Aorta (tissue), 5 donors: ENCODE results near the gene SLC1A2. TPM values are rescaled to one million over a fixed set of nuclear protein-coding genes. Genes with fewer than 3 reads are reported as not detected.

Source experiments
- ATAC-seq: fragments of 200-7000 bp; cut with Tn5 transposase; one replicate; pipeline ENCODE4 v1.9.1; 2022; ENCODE audit warnings: moderate library complexity; ENCODE audit not compliant: low FRiP score
- DNase-seq, 2 donors: peaks; one replicate each; pipeline ENCODE4 v3.0.0-alpha.2; 2020
- H3K27ac ChIP-seq, 2 donors: one replicate each; pipeline ENCODE4 v1.5.1; 2013; ENCODE audit warnings: low read length in 2 of 2, mild to moderate bottlenecking in 2 of 2, moderate library complexity in 2 of 2, control low read depth in 1 of 2, inconsistent platforms in 1 of 2, low read depth in 1 of 2
- H3K27me3 ChIP-seq, 2 donors: one replicate each; pipeline ENCODE4 v1.6.1; 2013; ENCODE audit warnings: control low read depth in 1 of 2, low read length in 1 of 2, mild to moderate bottlenecking in 1 of 2, moderate library complexity in 1 of 2; ENCODE audit not compliant: insufficient read depth in 2 of 2, control insufficient read depth in 1 of 2
- H3K36me3 ChIP-seq, 2 donors: one replicate each; pipeline ENCODE4 v1.6.1; 2013; ENCODE audit warnings: control low read depth in 1 of 2, low read length in 1 of 2, mild to moderate bottlenecking in 1 of 2; ENCODE audit not compliant: insufficient read depth in 2 of 2, control insufficient read depth in 1 of 2
- H3K4me1 ChIP-seq, 2 donors: one replicate each; pipeline ENCODE4 v1.6.1; 2013; ENCODE audit warnings: low read length in 2 of 2, control low read depth in 1 of 2, mild to moderate bottlenecking in 1 of 2, moderate library complexity in 1 of 2; ENCODE audit not compliant: insufficient read depth in 2 of 2, control insufficient read depth in 1 of 2
- H3K4me3 ChIP-seq, 2 donors: one replicate each; pipeline ENCODE4 v1.5.1; 2013; ENCODE audit warnings: low read length in 2 of 2, control low read depth in 1 of 2, mild to moderate bottlenecking in 1 of 2
- H3K9me3 ChIP-seq: one replicate; pipeline ENCODE4 v1.6.1; 2013; ENCODE audit warnings: mild to moderate bottlenecking, low read length; ENCODE audit not compliant: control insufficient read depth
- WGBS, 2 donors: extraction: QIAGEN DNeasy Blood & Tissue Kit; methylation state at CpG; one replicate each; pipeline ENCODE4 v1.1.7; 2013; 5-methylcytosine and 5-hydroxymethylcytosine counted together
- intact Hi-C, 2 donors: fragments of 100-400 bp; cut with DNase I; formaldehyde crosslinking; loops; one replicate each; pipeline versions ENCODE4 v1.14.2 to v1.15.0; 2022
- polyA plus RNA-seq, 2 donors: library from polyadenylated mRNA; stranded (reverse); fragments of 200-250 nt; gene quantifications; one replicate each; pipeline ENCODE4 v1.2.3, GENCODE V29; 2013
- total RNA-seq, 2 donors: library from RNA; stranded (reverse); fragmentation: NEBNext Ultra II Directional; extraction: Animal tissue kit (Norgen Biotek cat#: 25700); gene quantifications; one replicate each; pipeline ENCODE4 v1.2.1, GENCODE V29; 2021
- donor health status: healthy with polysubstance abuse.
- donor health status: Bipolar disorder and iron deficiency.
- donor health status: DM: no; HTN: no; CAD: no.
- donor health status: DM: no; HTN: no; CAD: no.
- donor health status: DM: yes; HTN: yes; CAD: no.

SLC1A2 gene
- total and polyA plus RNA-seq, 4 donors: 1.1 to 1.5 TPM; not detected in 2

- no peak for DNase-seq
- 94% methylated on average over 5 of the region's 5 CpGs for WGBS, 2 donors
- H3K4me1 ChIP-seq: peaks cover 0 to 9% of the 10 kb centered on the region in 2 donors
These were observed 54.0 kb downstream of the SLC1A2 start for GRCh38 chr11:35365395-35365794.

GRCh38 chr11:35363854-35364780, 55.2 kb downstream of the SLC1A2 start:
- no peaks in the 10 kb centered on the region for H3K9me3 ChIP-seq
- peak; percentile 83 to 85 for DNase-seq
- ATAC-seq: peak; percentile 92
- no peaks in the 10 kb centered on the region for H3K36me3 ChIP-seq
- 60 to 72% methylated on average over 2 of the region's 2 CpGs for WGBS, 2 donors
- no peaks in the 10 kb centered on the region for H3K27me3 ChIP-seq
- H3K4me3 ChIP-seq: no peak overlapping the region
- H3K27ac ChIP-seq: peak overlapping the region; percentile 14 to 89
- intact Hi-C loops: loop anchor here (10.0 kb wide), 2 partner anchors 79 to 109 kb away; no protein-coding TSS in a partner anchor
- H3K4me1 ChIP-seq: peaks cover 0 to 11% of the 10 kb centered on the region in 2 donors

More at GRCh38 chr11:35365395-35365794, 54.0 kb downstream of the SLC1A2 start:
- Histone ChIP-seq H3K27ac (peak overlapping the region; percentile 14 to 89), H3K4me3 (no peak overlapping the region), H3K27me3 (no peaks in the 10 kb centered on the region), H3K9me3 (no peaks in the 10 kb centered on the region), H3K36me3 (no peaks in the 10 kb centered on the region)
- ATAC-seq: no peak
- intact Hi-C loops: loop anchor here (5.0 to 10.0 kb wide), 4 partner anchors 48 to 263 kb away; no protein-coding TSS in a partner anchor

- peak overlapping the region in 1 of 2 donors; percentile 65 for H3K27ac ChIP-seq
- ATAC-seq (peak; percentile 41), DNase-seq (peak in 1 of 2 donors; percentile 57)
- H3K9me3 ChIP-seq: no peaks in the 10 kb centered on the region
- H3K4me1 ChIP-seq: peaks cover 0 to 12% of the 10 kb centered on the region in 2 donors
- H3K36me3 ChIP-seq: no peaks in the 10 kb centered on the region
- intact Hi-C loops: loop anchor here (10.0 kb wide), 2 partner anchors 79 to 109 kb away; no protein-coding TSS in a partner anchor
- WGBS, 2 donors: 53 to 54% methylated on average over 5 of the region's 5 CpGs
- H3K4me3 ChIP-seq: no peak overlapping the region
- no peaks in the 10 kb centered on the region for H3K27me3 ChIP-seq
These were observed 56.0 kb downstream of the SLC1A2 start for GRCh38 chr11:35363246-35363801.

GRCh38 chr11:35362521-35362980, 56.8 kb downstream of the SLC1A2 start:
- no peaks in the 10 kb centered on the region for H3K36me3 ChIP-seq

DNA sequence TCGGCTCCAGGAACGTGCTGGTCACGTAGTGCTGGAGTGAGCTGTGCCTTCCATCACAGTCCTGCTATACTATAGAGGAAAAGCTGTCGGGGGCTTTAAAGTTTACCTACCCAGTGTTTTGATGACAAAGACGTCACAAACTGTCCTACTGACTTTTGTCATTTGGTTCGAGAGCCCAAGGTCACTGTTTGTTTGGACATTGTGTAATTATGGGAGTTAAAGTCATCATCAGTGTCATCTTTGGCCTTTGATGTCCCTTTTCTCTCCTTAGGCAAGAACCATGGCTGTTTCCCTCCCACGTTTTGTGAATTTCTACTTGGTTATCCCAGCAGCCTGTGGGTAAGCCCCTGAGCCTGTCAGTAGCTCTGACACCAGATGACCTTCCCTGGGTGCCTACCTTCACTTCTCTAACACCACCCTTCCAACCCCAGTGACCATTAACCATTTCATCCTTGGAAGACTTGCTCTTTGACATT, 59.3 kb downstream of the SLC1A2 start:
- H3K4me1 ChIP-seq: peaks cover 0 to 9% of the 10 kb centered on the region in 2 donors

More at GRCh38 chr11:35362521-35362980, 56.8 kb downstream of the SLC1A2 start:
- H3K9me3 ChIP-seq: no peaks in the 10 kb centered on the region
- DNase-seq (no peak), ATAC-seq (no peak)
- peaks cover 0 to 12% of the 10 kb centered on the region in 2 donors for H3K4me1 ChIP-seq
- H3K4me3 ChIP-seq: no peak overlapping the region
- intact Hi-C loops: loop anchor here (10.0 kb wide), 2 partner anchors 78 to 108 kb away; no protein-coding TSS in a partner anchor
- H3K27me3 ChIP-seq: no peaks in the 10 kb centered on the region
- WGBS, 2 donors: 94 to 98% methylated on average over 2 of the region's 2 CpGs
- no peak overlapping the region for H3K27ac ChIP-seq

GRCh38 chr11:35359321-35360054, 59.9 kb downstream of the SLC1A2 start:
- intact Hi-C loops: loop anchor here (10.0 kb wide), 2 partner anchors 75 to 105 kb away; no protein-coding TSS in a partner anchor
- Histone ChIP-seq H3K9me3 (no peaks in the 10 kb centered on the region), H3K36me3 (no peaks in the 10 kb centered on the region), H3K27ac (peak overlapping the region in 1 of 2 donors; percentile 81), H3K4me1 (peaks cover 0 to 9% of the 10 kb centered on the region in 2 donors), H3K27me3 (no peaks in the 10 kb centered on the region), H3K4me3 (no peak overlapping the region)
- WGBS, 2 donors: 30 to 35% methylated on average over 3 of the region's 3 CpGs
- ATAC-seq (no peak), DNase-seq (no peak)

More for the DNA sequence above, 59.3 kb downstream of the SLC1A2 start:
- intact Hi-C loops: loop anchor here (10.0 kb wide), 2 partner anchors 75 to 105 kb away; no protein-coding TSS in a partner anchor
- Histone ChIP-seq H3K36me3 (no peaks in the 10 kb centered on the region), H3K4me3 (no peak overlapping the region), H3K27ac (peak overlapping the region in 1 of 2 donors; percentile 81), H3K9me3 (no peaks in the 10 kb centered on the region), H3K27me3 (no peaks in the 10 kb centered on the region)
- ATAC-seq: no peak
- DNase-seq: no peak
- WGBS, 2 donors: 61 to 66% methylated on average over 7 of the region's 7 CpGs

DNA sequence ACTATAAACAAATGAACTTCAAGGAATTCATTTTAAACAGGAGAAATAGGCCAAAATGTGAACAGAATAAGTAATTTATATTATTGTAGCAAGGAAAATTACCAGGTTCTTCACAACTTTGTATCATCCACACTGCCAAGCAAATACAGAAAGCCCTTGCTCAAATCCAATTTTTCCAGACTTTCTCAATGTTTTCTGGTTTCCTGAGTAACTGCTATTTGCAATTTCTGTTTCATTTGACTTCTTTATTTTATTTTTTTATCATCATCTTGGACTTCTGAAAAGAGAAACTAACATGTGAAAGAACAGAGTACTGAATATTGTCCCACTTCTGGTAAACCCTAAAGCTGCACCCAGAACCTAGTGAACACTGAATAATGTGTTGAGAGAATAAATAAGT, 61.0 kb downstream of the SLC1A2 start:
- H3K27ac ChIP-seq: no peak overlapping the region
- ATAC-seq (no peak), DNase-seq (no peak)
- no peaks in the 10 kb centered on the region for H3K9me3 ChIP-seq
- no peaks in the 10 kb centered on the region for H3K27me3 ChIP-seq
- peaks cover 0 to 6% of the 10 kb centered on the region in 2 donors for H3K4me1 ChIP-seq
- no peaks in the 10 kb centered on the region for H3K36me3 ChIP-seq
- no peak overlapping the region for H3K4me3 ChIP-seq
- intact Hi-C loops: no loop called here

GRCh38 chr11:35357923-35358322, 61.4 kb downstream of the SLC1A2 start:
- H3K4me3 ChIP-seq: no peak overlapping the region

More at GRCh38 chr11:35357923-35358322, 61.4 kb downstream of the SLC1A2 start:
- Histone ChIP-seq H3K9me3 (no peaks in the 10 kb centered on the region), H3K36me3 (no peaks in the 10 kb centered on the region), H3K27ac (no peak overlapping the region), H3K27me3 (no peaks in the 10 kb centered on the region), H3K4me1 (peaks cover 0 to 4% of the 10 kb centered on the region in 2 donors)
- ATAC-seq (no peak), DNase-seq (no peak)
- 76 to 84% methylated on average over 5 of the region's 5 CpGs for WGBS, 2 donors
- intact Hi-C loops: no loop called here
